GM13976 (cell line): Measurements from ENCODE around the gene ADAMTS14.

Source experiments
- DNase-seq: peaks from one replicate; pipeline ENCODE4 v3.0.0; 2012; ENCODE audit warnings: low spot score
- CTCF ChIP-seq: IDR thresholded peaks from 2 replicates; pipeline ENCODE4 v1.5.1; 2012; ENCODE audit warnings: borderline replicate concordance, mild to moderate bottlenecking; ENCODE audit not compliant: insufficient read depth; ENCODE audit errors: extremely low read depth, missing control alignments, control extremely low read depth
- in situ Hi-C: fragments of 300-500 bp; cut with MboI; formaldehyde crosslinking; loops from one replicate; pipeline ENCODE4 v1.12.0; 2022; ENCODE audit warnings: low sequenced_read_pairs, mixed read lengths, inconsistent platforms; ENCODE audit not compliant: unreplicated experiment

ADAMTS14 gene

GRCh38 chr10:70650718-70651117, 21.6 kb upstream of the ADAMTS14 start:
- in situ Hi-C loops = no loop called here
- TF ChIP-seq CTCF = no peak
- DNase-seq = no peak

- in situ Hi-C loops = no loop called here
- no peak for DNase-seq
- no peak for TF ChIP-seq CTCF
These were observed 20.6 kb upstream of the ADAMTS14 start for GRCh38 chr10:70651661-70652060.

GRCh38 chr10:70652761-70653657, 19.3 kb upstream of the ADAMTS14 start:
- DNase-seq = no peak

GRCh38 chr10:70655316-70655715, 17.0 kb upstream of the ADAMTS14 start:
- in situ Hi-C loops = no loop called here
- no peak for TF ChIP-seq CTCF
- DNase-seq = no peak

More at GRCh38 chr10:70652761-70653657, 19.3 kb upstream of the ADAMTS14 start:
- TF ChIP-seq CTCF = no peak
- in situ Hi-C loops = no loop called here

GRCh38 chr10:70656489-70656888, 15.8 kb upstream of the ADAMTS14 start:
- in situ Hi-C loops = no loop called here
- no peak for TF ChIP-seq CTCF
- peak; percentile 73 for DNase-seq

GRCh38 chr10:70657041-70657440, 15.3 kb upstream of the ADAMTS14 start:
- no peak for DNase-seq
- TF ChIP-seq CTCF = no peak
- in situ Hi-C loops = no loop called here

GRCh38 chr10:70658582-70659136, 13.6 kb upstream of the ADAMTS14 start:
- DNase-seq = no peak

More at GRCh38 chr10:70658582-70659136, 13.6 kb upstream of the ADAMTS14 start:
- in situ Hi-C loops = no loop called here
- no peak for TF ChIP-seq CTCF
